HG02642 (cell line): Measurements from ENCODE around the gene PLEK.
A peak's percentile ranks its signal among the peaks of the same experiment; 100 is the strongest.
"Not testable (repeated sequence)": the region's sequence is repeated elsewhere in the genome, so short reads cannot be mapped to it uniquely, and the experiment has no call there.

Experiments used
- ATAC-seq: cut with Tn5 transposase; IDR thresholded peaks from one replicate; pipeline ENCODE4 v1.9.1; 2021; ENCODE audit warnings: mild to moderate bottlenecking; ENCODE audit not compliant: unreplicated experiment, poor library complexity

Gene PLEK

DNA sequence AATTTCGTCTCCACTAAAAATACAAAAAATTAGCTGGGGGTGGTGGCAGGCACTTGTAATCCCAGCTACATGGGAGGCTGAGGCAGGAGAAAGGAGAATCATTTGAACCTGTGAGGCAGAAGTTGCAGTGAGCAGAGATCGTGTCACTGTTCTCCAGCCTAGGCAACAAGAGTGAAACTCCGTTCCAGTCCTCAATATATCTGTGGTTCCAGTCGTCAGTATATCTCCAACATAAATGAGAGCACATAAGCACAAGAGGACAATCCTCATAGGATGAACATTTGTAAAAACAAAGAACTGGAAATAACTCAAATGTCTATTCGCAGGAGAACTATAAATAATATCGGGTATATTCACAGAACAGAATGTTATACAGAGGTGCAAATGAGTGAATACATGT, 13.1 kb upstream of the PLEK start:
- no peak for ATAC-seq

DNA sequence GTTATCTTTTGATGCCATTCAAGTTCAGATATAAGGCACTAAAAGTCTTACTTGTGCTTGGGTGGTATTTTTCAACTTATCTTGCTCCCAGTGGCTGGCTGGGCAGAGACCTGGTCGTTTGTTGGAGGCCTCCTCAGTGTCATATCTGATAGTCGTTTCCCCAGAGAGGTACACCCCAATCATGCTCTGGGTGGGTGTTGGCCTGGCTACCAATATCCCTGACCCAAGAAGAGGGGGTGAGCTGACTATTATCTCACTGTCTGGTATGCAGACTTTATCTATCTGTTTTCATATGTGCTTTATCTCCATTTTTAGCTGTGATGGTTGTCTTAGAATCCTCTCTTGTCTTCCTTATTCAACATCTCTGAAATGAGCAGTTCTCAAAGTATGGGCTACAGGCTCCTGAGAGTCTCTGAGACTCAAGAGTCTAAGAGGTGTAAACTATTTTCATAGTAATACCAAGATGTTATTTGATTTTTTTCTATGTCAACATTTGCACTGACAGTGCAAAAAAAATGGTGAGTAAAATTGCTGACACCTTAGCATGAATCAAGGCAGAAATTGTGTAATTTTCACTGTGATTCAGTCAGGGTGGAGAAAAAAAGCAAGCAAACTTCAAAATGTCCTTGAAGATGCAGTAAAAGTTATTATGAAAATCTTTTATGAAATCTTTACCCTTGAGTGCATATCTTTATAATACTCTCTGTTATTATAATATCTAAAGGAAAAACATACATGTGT, 12.3 kb upstream of the PLEK start:
- no peak for ATAC-seq

DNA sequence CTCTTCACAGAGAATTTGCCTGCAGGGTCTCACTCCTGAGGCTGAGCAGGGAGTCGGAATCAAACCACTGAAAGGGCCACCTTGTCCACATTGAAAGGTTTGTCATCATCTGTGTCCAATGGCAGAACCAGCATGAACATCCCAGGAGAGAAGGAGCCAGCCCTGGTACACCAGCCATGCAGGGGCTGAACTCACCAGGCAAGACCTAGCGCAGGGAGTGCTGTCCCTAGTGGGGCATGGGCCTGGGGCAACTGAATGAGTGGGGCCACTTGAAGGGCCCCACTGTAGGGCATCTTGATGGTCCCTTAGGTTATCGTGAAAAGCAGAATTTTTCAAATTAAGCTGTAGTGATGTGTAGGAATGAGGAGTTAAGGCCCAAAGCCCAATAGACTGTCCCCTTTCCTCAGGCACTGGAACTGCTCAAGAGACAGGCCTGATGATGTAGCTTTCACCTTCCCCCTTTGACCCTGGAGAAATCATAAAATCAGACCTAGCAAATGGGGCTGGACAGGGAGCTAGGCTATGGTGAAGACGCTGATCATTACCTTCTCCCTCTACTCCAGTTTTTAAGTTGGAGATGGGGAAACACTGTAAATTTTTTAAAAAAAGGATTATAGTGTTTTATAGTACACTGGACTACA, 8.4 kb upstream of the PLEK start:
- no peak for ATAC-seq

DNA sequence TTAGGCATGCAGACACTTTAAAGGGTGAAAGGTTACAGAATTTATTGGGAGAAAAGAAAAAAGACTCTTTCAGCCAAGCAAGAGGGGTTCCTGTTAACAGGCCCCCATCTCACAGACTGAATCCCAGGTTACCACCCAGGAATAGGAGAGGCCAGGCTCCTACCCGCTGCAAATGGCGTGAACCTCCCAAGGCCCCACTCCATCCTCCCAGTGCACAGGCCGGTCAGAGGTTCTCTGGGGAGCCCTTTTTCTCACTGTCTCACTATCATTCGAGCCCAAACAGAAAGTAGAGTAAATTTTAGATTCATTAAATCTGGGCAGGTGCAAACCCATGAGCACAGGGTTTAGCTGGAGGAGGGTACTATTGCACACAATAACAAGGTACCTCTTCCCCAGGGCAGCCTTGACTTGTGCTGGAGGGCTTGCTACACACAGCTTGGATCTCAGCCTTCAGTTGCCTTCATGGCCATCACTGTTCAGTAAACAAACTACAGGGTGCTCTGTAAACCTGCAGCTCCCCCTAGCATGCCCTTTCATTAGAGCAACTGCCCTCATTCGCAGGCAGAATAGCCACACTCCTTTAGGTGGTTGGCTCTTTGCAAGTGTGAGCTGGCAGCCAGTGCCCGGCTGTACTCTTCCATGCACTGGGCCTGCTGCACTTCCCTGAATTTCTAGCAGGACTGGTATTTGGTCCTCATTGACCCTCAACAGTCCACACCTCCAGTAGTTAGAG, 7.3 kb upstream of the PLEK start:
- ATAC-seq: peak; percentile 62

DNA sequence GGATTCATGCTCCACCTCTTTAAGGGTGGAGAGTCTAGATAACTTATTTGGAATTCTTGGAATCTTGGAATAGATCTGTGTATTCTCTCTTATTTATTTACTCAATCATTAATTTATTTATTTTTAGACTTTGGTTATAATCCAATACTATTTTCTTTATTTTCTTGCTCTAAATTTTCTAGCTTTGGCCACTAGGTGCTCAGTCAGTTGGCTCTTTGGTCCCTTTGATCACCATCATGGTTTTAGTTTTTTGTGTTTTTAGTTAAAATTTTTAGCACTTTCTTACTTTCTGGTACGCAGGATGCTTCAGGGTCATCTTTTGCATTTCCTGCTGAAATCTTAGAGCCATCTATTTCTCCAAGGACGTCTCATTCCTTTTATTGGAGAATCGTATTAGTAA, 5.2 kb upstream of the PLEK start:
- ATAC-seq: no peak

DNA sequence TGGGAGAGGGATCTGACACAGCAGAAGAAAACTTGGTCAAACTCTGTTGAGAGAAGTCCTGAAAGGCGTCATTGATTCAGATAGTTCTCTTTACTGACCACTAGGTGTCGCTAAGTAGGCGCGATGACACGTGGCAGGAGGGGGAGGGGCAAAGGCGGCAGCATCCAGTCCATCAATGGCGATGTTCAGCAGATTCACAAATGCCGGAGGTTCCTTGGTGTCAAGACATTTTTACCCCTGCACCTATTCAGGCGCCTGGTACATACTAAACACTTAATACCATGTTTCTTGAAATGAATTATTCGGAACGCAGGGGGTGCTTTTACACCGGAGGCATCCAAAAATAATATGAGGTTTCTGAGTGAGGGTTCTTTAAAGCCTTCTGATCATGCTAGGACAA, 3.0 kb upstream of the PLEK start:
- peak; percentile 46 for ATAC-seq

DNA sequence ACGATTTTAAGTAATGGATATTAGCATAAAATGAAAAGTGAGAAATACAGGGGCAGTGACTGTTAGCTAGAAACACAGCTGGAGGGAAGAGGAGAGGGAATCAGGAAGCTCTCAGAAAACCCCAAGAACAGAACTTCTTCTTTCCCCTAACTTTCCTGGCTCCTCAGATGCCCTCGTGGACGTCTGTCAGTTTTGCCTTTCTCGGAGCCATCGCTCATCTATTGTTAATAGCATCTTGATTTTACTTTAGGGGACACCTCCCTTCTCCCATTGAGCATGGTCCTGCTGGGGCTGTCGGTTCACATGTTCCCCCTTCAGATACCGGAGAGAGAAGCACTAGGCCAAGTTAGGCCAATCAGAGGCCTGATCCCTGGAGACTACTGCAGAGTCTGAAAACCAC, 2.3 kb upstream of the PLEK start:
- ATAC-seq: no peak

DNA sequence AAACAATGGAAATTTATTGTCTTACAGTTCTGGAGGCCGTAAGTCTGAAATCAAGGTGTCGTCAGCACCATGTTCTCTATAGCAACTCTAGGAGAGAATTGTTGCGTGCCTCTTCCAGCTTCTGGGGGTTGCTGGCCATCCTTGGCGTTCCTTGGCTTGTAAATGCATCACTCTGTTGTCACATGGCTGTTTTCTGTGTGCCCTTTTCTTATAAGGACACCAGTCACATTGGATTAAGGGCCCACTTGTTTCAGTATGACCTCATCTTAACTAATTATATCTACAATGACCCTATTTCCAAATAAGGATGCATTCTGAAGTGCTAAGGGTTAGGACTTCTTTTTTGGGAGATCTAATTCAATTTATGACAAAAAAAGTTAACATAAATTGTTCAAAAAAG, 1.4 kb upstream of the PLEK start:
- no peak for ATAC-seq

DNA sequence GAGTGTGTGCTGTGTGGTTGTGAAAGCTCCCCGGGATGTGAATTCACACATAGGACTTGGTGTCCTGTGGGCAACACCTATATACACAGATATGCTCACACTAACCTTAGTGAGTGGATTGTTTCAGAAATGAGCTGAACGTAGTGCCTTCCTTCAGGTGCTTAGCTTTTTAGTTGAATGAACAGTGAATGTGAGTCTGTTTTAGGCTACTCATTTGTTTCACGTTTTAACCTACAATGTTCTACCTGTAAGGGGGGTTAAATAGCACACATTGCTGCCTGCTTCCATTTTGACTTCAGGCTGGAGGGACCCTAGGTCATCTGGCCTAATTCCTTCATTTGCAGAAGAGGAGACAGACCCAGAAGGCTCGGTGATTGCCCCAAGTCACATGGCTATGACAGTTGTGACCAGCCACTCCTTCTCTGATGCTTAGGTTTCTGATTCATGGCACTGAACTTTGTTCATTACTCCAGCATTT, 1.0 kb downstream of the PLEK start:
- peak; percentile 36 for ATAC-seq

DNA sequence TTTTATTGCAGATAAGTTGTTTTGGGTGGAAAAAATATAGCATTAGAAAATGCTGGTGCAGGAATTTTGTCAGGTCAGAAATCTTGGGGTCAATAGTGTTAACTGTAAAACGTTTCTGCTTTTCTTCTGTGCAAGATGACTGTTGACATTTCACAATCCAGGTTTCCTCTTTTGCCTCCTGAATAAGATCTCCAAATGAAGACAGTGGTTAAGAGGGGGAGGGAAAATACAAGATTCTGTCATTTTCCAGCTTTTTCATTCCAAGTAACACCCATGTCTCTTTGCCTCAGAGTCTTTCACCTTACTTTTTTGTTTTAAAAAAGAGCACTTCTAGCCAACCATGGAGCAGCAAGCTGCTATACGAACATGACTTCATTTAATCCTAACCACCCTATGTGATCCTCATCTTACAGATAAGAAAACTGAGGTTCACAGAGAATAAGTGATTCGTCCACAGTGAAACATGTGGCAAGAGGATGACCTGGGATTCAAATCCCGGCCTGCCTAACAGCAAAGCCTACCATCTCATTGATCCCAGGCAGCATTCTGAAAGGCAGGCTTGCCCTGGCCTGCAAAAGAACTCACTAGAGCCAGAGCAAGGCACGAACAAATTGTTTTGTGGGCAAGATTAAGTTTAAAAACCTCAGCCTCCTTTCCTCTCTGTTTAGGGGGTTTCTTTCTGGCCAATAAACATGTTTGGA, 3.0 kb downstream of the PLEK start:
- no peak for ATAC-seq

DNA sequence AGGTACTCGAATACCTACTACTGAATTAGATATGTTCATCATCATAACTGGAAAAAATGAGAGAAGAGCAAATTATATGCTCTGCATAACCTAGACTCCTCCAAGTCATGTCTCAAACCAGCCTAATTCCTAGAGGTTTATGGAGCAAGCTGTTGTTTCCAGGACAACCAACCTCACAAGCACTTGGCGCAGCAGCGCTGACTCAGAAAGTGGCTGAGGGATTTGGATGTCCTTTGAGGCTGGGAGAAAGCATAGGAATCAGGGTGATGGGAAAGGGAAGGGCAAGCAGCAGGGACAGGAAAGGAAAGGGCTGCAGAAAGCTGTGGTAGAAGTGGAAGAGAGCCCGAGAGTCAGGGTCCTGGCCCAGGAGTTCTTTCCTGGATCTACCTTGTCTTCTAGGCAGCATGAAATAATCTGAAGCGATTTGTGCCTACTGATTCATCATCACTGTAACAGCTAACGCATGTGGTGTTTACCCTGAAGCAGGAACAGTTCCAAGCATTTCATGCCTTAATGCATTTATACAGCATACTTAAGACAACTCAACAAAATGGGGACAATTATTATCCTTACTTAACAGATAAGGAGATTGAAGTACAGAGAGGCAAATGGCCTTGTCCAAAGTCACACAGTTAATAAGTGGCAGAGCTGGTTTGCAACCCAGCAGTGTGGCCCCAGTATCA, 3.7 kb downstream of the PLEK start:
- no peak for ATAC-seq

DNA sequence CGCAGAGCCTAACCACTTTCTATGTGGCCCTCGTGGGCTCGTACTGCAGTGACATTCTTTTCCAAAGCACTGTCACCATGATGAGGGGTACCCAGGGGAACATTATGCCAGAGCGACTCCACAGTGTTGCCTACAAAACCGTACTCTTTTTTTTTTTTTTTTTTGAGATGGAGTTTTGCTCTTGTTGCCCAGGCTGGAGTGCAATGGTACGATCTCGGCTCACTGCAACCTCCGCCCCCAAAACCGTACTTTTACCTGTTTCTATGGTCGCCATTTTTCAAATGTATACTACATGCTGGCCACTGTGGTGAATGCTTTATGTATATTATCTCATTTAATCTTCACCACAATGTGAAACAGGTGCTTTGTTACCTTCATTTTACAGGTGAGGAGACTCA, 4.3 kb downstream of the PLEK start:
- ATAC-seq: no peak

DNA sequence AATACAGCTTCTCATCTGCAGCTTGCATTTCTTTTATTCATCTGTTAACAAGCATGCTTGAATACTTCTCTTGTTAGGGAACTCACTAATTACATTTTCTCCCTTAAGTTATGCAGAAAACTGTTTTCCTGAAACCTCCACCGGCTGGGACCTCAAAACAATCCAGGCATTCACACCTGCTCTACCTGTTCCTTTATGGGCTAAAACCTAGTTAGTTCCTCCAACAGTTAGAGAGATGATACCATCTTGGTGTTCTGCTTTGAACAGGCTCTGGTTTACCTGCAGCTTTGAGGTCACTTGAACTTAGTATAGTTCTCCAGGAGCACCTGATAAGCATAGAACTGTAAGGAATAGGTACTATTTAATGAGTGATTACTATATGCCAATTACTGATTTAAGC, 6.1 kb downstream of the PLEK start:
- ATAC-seq: no peak

DNA sequence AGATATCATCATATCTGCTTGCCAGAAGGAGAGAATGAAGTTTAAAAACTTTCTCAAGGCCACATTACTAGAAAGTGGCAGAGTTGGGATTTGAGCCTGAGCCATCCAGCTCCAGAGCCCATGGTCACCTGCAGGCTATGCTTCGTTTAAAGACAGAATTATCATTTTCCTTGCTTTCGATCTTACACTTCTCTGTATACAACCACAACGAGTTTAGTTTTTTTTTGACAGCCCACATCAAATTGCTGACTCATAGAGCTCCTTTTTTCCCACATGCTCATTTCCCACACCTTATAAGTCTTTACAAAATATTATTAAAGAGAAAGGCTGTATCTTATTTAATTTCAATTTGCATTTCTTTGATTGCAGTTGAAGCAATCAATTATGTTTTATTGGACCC, 6.5 kb downstream of the PLEK start:
- ATAC-seq: no peak

DNA sequence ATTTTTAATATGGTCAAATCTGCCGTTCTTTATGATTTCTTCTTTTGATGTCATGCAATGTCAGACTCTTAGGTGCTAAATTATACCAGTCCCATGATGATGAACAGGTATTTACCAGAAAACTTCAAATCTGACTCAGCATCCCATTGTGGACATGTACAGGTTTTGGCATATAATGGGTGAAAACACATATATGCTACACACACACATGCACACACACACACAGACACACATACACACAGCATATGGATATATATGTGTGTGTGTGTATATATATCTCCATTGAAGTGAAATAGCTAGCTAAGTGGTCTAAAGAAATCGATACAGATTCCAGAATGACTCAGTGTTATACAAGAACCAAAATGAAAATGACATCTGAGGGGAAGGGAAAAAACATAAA, 7.4 kb downstream of the PLEK start:
- no peak for ATAC-seq

DNA sequence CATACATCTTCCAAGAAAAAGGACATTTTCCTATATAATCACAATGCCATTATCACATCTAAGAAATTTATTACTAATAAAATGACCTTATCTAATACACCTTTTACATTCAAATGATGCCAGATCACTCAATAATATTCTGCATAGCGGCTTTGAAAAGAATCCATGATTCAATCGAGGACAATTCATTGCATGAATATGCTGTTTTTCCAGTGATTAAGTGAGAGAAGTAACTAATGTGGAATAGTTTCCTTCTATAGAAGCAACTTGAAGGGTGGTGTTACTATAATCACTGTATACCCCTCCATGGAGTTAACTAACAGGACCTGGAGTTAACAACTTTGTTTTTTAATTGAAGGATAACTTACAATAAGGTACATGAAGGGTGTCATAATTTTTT, 9.1 kb downstream of the PLEK start:
- ATAC-seq: no peak

DNA sequence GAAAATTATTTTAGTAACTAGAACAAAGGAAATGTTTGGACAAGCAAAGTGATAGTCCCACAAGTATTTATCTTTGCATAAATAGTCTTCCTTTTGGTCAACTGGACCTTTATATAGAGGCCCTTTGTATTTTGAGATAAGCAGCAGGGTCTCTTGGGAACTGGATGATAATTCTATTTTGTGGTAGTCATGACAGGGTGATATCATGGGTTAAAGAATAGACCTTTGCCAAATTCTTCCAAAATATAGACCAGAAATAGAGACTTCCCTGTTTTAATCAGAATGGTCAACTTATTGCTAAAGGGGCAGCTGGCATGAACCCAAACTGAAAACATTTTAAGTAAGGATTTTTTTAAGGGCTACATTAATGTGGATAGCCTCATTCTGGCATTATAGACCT, 10.5 kb downstream of the PLEK start:
- ATAC-seq: no peak

DNA sequence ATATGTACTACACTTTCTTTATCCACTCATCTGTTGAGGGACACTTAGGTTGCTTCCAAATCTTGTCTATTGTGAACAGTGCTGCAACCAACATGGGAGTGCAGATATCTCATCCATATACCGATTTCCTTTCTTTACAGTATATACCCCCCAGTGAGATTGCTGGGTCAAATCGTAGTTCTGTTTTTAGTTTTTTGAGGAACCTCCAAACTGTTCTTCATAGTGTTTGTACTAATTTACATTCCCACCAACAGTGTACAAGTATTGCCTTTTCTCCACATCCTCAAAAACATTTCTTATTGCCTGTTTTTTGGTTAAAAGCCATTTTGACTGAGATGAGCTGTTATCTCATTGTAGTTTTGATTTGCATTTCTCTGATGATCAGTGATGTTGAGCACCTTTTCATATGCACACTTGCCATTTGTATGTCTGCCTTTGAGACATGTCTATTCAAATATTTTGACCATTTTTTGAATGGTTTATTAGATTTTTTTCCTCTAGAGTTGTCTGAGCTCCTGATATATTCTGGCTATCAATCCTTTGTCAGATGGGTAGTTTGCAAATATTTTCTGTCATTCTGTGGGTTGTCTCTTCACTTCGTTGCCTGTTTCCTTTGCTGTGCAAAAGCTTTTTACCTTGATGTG, 12.2 kb downstream of the PLEK start:
- peak; percentile 48 for ATAC-seq

DNA sequence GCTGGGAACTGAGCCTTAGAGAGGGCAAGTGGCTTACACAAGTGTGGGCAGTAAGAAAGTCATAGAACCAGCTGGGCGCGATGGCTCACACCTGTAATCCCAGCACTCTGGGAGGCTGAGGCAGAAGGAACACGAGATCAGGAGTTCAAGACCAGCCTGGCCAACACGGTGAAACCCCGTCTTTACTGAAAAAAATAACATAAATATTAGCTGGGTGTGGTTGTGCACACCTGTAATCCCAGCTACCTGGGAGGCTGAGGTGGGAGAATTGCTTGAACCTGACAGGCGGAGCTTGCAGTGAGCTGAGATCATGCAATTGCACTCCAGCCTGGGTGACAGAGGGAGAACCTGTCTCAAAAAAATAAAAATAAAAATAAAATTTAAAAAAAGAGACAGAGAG, 13.7 kb downstream of the PLEK start:
- ATAC-seq: not testable (repeated sequence)

DNA sequence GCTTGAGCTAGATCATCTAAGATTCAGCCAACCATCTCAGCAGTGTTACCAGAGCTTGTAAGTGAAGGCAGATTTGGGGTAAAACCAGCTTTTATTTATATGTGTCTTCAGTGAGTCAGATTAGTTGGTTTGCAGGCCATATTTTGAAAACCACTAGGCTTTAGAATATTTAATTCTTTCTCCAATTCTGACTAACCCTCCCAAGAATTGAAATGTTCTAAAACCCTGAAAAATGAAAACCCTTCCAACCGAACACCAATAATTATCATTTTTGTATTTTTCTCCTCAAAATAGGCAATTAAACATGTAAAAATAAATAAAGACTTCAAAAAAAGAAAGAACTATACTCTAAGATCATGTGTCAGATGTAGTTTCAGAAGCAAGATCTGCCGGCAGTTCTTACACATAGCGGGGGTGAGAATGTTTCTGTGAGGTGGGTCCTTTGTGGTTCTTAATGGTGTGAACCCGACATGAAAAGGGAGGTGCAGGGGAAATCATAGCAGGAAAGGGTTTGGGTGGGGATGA, 14.2 kb downstream of the PLEK start:
- ATAC-seq: no peak
